ENCODE data around the gene EIF2D. TPM values are rescaled to one million over a fixed set of nuclear protein-coding genes. Genes with fewer than 3 reads are reported as not detected.
A peak's percentile ranks its signal among the peaks of the same experiment; 100 is the strongest.

Gene EIF2D
- total RNA-seq, 4 donors from 2014 or later: 19.1 to 106 (median 54.2) TPM

GRCh38 chr1:206577626-206578025, 34.6 kb downstream of the EIF2D start:
- TF ChIP-seq, protein P1, sequence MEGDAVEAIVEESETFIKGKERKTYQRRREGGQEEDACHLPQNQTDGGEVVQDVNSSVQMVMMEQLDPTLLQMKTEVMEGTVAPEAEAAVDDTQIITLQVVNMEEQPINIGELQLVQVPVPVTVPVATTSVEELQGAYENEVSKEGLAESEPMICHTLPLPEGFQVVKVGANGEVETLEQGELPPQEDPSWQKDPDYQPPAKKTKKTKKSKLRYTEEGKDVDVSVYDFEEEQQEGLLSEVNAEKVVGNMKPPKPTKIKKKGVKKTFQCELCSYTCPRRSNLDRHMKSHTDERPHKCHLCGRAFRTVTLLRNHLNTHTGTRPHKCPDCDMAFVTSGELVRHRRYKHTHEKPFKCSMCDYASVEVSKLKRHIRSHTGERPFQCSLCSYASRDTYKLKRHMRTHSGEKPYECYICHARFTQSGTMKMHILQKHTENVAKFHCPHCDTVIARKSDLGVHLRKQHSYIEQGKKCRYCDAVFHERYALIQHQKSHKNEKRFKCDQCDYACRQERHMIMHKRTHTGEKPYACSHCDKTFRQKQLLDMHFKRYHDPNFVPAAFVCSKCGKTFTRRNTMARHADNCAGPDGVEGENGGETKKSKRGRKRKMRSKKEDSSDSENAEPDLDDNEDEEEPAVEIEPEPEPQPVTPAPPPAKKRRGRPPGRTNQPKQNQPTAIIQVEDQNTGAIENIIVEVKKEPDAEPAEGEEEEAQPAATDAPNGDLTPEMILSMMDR (IDR thresholded peaks at IDR 0.05): no peak
- no peak for TF ChIP-seq POLR2A (IDR thresholded peaks at IDR 0.05)
- H3K4me3 ChIP-seq: no peak overlapping the region
- no peaks in the 10 kb centered on the region for H3K4me1 ChIP-seq
- H3K27ac ChIP-seq: no peak overlapping the region
- DNase-seq: no peak
- intact Hi-C loops (cut with DNase I; ENCODE audit: low total_unique reads): no loop called here
- H3K9me3 ChIP-seq: no peaks in the 10 kb centered on the region
- no peaks in the 10 kb centered on the region for H3K36me3 ChIP-seq
- no peaks in the 10 kb centered on the region for H3K27me3 ChIP-seq

DNA sequence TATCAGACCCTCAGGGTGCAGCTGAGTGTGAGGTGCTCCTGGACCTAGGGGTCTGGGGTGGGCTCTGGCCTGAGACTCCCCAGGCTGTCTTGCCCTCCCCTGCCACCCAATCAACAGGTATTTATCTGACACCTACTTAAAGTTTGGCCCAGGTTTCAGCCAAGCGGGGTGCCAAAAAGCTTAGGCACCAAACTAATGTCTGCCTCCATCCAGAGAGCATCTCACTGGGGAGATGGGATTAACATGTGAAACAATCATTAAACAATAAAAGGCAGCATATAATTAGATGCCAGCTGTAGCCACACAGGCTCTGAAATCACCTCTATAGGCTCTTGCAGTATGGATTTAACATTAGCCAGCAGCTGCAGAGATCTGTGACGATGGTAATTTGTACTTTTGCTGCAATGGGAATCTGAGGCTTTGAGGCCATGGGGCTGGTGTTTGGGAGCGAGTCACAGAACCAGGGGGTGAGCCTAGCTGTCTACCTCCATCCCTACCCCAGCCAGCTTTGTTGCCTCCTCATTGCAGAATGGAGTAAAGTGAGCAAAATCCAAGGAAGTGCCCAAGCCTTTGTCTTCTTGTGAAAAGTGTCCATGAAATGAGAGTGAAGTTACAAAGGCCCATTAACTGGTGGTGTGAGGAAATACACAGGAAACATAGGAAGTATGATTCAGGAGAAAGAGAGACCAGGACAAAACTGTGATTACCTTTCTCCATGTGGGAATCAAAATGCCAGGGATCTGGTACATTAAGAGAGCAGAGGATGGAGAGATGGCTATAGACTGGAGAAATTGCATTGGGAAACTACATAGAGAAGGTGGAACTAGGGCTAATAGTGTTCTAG, 36.1 kb downstream of the EIF2D start:
- H3K4me1 ChIP-seq: no peaks in the 10 kb centered on the region
- DNase-seq: no peak
- TF ChIP-seq, protein P1 (IDR thresholded peaks at IDR 0.05): no peak
- TF ChIP-seq POLR2A (IDR thresholded peaks at IDR 0.05): no peak
- no peaks in the 10 kb centered on the region for H3K9me3 ChIP-seq
- peak overlapping the region in 1 of 2 donors; percentile 37 for H3K27ac ChIP-seq
- no peaks in the 10 kb centered on the region for H3K36me3 ChIP-seq
- no peak overlapping the region for H3K4me3 ChIP-seq
- intact Hi-C loops (cut with DNase I; ENCODE audit: low total_unique reads): no loop called here
- no peaks in the 10 kb centered on the region for H3K27me3 ChIP-seq

DNA sequence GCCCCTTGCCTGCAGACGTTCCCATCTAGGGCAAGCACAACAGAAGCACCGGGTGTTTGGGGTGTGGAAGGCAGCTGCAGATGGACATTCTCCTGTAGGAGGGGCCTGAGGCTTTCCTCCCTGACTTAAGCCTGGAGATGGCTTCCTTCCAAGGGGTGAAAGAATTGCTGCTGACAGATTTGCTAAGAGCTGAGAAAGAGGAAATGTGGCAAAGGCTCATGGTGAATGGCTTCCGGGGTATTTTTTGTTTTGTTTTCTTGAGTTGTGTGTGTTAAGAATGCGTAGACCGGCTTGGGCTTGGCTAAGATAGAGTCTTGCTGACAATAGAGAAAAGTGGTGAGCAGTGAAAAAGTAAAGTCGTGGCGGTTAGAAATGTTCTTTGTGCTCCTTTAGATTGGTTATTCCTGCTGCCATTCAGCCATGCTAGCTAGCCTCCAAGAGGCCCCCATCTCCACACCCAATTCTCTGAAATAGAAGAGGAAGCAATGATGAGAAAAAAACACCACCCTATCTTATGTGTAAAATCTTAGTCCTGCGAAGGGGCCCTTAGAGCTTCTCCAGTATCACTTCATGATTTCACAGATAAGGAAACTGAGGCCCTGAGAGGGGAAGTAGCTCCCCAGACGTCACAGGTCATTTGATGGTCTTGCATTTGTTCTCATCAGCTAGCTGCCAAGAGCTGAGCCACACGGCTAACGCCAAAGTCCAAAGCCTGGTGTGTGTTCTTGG, 36.9 kb downstream of the EIF2D start:
- TF ChIP-seq POLR2A (IDR thresholded peaks at IDR 0.05): no peak
- TF ChIP-seq, protein P1 (IDR thresholded peaks at IDR 0.05): no peak
- intact Hi-C loops (cut with DNase I; ENCODE audit: low total_unique reads): no loop called here

GRCh38 chr1:206573762-206574161, 38.5 kb downstream of the EIF2D start:
- intact Hi-C loops (cut with DNase I; ENCODE audit: low total_unique reads): no loop called here
- no peak for DNase-seq
- Histone ChIP-seq H3K4me3 (no peak overlapping the region), H3K27me3 (no peaks in the 10 kb centered on the region), H3K27ac (no peak overlapping the region), H3K36me3 (no peaks in the 10 kb centered on the region), H3K9me3 (no peaks in the 10 kb centered on the region), H3K4me1 (no peaks in the 10 kb centered on the region)
- TF ChIP-seq POLR2A (IDR thresholded peaks at IDR 0.05): no peak
- TF ChIP-seq, protein P1 (IDR thresholded peaks at IDR 0.05): no peak

More for the DNA sequence above, 36.9 kb downstream of the EIF2D start:
- DNase-seq: no peak
- Histone ChIP-seq H3K4me3 (no peak overlapping the region), H3K27me3 (no peaks in the 10 kb centered on the region), H3K27ac (peak overlapping the region in 1 of 2 donors; percentile 37), H3K9me3 (no peaks in the 10 kb centered on the region), H3K4me1 (no peaks in the 10 kb centered on the region), H3K36me3 (no peaks in the 10 kb centered on the region)

DNA sequence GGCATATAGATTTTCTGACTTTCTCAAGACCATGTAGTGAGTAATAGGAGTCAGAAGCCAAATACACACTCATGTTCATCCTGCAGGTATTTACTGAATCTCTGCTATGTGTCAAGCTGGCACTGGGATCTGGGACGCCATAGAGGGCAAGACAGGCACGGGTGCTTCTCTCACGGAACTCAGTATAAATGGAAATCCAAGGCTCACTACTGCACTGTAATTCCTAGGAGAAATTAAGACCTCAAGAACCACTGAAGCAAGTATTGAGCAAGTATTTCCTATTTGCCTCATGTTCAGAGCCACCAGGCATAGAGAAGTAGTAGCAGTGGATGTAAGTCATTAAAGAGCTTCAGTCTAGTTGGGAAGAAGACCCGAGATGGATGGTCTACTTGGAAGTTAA, 38.9 kb downstream of the EIF2D start:
- no peaks in the 10 kb centered on the region for H3K27me3 ChIP-seq
- H3K9me3 ChIP-seq: no peaks in the 10 kb centered on the region
- H3K36me3 ChIP-seq: no peaks in the 10 kb centered on the region
- no peak for TF ChIP-seq POLR2A (IDR thresholded peaks at IDR 0.05)
- TF ChIP-seq, protein P1 (IDR thresholded peaks at IDR 0.05): no peak
- no peak overlapping the region for H3K27ac ChIP-seq
- no peak overlapping the region for H3K4me3 ChIP-seq
- no peak for DNase-seq
- intact Hi-C loops (cut with DNase I; ENCODE audit: low total_unique reads): no loop called here
- no peaks in the 10 kb centered on the region for H3K4me1 ChIP-seq
